CD4-positive, alpha-beta T cell treated with Interleukin-6 for 4 hours (primary cell): ENCODE measurements around the gene LRP8.

Source experiments
- DNase-seq: peaks from one replicate; pipeline ENCODE4 v3.0.0-alpha.2; 2020; ENCODE audit warnings: mixed read lengths

Gene LRP8

DNA sequence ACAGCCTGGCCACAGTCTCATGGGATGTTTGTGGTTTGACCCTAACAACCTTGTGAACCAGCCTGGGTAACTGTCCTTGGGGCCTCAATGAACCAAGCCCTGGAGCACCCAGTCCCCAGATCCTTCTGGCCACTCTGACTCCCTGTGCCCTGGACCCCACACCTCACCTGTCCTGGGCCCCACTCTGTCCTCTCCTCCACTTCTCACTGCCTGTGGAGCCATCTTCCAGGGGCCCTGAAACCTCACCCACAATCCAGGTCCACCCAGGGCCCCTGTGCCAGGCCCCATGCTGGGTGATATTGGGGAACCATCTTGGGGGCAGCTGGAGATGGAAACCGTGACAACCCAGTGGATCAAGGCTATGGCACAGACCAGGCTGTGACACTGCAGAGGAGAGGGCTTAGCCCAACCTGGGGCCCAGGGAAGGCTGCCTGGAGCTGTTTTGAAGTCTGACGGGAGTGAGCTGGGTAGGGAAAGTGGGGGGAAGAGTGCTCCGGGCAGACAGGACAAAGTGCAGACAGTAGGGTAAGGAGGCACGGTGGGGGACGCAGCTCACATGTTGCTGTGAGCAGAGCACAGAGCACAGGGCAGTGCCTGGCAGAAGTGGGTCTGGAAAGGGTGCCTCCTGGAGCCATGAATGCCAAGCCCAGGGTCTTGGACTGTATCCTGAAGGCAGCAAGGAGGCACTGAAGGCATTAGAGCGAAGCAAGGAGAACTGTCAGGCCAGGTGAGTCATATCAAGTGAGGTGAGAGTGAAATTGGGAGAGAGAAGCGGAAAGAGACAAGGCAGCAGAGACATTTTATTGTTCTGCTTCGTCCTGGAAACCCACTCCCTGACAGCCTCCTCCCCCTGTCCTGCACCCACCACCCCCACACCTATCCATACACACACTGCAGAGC lies 12.1 kb upstream of the LRP8 start:
- DNase-seq, result no peak

DNA sequence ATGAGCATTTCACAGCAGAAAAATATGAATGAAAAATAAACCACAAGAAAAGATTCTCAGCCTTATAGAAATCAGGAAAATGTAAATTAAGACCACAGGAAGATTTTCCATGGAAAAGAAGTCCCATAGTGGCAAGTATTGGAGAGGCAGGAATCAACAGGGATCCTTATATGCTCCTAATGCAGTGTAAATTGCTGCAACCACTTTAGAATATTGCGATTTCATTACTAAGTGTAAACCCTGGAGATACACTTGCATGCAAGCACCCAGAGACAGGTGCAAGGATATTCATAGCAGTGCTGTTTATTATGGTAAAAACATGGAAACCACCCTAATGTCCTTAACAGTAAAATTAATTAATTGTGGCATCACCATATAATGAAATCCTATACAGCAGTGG lies 10.6 kb upstream of the LRP8 start:
- DNase-seq, result no peak

DNA sequence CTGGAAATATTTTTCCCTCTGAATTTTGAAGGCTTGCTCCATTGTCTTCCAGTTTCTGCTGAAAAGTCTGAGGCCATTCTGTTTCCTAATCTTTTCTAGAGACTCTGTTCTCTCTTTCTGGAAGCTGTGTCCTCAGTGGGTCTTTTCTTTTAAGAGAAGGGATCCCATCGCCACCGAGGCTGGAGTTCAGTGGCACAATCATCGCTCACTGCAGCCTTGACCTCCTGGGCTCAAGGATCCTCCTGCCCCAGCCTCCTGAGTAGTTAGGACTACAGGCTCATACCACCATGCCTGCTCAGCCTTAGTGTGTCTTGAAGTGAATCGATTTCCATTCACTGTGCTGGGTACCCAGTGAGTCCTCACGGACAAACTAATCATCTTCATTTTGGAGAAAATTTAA lies 9.6 kb upstream of the LRP8 start:
- no peak for DNase-seq

DNA sequence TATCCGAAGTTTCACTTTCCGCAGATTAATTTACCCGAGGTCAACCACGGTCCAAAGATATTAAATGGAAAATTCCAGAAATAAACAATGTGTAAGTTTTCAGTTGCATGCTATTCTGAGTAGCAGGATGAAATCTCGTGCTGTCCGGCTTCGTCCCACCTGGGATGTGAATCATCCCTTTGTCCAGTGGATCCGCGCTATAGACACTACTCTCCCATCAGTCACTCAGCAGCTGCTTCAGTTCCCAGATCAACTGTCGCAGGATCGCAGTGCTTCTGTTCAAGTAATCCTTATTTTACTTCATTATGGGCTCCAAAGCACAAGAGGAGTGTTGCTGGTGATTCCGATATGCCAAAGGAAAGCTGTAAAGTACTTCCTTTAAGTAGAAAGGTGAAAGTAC lies 8.3 kb upstream of the LRP8 start:
- no peak for DNase-seq

DNA sequence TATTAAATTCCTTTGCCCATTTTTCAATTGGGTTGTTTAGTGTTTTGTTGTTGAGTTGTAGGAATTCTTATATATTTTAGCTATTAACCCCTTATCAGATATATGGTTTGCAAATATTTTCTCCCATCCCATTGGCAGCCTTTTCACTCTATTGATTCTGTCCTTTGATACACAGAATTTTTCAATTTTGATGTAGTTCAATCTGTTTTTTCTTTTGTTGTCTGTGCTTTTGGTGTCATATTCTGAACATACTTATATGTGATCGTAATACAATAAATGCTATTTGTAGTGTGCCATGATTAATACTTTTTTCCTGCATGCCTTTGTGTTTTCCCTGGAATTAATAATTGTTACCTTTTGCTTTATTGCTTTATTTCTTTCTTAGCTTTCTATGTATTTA lies 7.8 kb upstream of the LRP8 start:
- DNase-seq, result no peak

DNA sequence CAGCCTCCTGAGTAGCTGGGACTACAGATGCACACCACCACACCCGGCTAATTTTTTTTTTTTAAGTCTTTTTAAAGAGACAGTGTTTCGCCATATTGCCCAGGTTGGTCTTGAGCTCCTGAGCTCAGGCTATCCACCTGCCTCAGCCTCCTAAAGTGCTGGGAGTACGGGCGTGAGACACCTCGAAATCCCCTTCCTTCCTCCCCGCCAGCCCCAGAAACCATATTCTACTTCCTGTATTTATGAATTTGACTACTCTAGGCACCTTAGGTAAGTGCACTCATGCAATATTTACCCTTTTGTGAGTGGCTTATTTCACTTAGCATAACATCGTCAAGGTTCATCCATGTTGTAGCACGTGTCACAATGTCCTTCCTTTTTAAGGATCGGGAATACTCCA lies 6.9 kb upstream of the LRP8 start:
- DNase-seq, result no peak

DNA sequence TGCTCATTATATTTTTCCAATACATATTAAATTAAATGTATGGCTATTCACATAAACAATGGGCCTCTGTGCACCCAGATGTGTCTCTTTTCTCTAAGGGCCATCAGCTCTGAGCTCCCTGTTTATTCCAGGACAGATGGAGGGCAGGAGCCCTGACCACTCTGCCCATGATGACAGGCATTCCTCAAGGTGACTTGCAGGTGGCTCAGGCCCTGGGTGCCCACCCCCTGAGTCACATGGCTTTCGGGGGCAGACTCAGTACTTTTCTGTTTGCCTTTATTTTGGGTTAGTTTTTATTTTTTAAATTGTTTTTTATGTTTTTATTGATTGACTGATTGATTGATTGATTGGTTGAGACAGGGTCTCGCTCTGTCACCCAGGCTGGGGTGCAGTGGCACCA lies 6.4 kb upstream of the LRP8 start:
- DNase-seq, result no peak

DNA sequence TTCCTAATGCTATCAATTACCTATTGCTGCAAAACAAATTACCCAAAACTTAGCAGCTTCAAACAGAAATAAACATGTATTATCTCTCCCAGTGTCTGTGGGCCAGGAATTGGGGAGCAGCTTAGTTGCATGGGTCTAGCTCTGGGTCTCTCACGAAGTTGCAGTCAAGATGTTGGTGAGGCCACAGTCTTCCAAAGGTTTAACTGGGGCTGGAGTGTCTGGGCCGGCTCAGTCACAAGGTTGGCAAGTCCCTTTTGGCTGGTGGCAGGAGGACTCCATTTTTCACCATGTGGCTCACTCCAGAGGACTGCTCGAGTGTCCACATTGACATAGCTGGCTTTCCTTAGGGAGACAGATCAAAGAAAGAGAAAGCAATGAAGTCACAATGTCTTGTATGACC lies 5.0 kb upstream of the LRP8 start:
- no peak for DNase-seq

DNA sequence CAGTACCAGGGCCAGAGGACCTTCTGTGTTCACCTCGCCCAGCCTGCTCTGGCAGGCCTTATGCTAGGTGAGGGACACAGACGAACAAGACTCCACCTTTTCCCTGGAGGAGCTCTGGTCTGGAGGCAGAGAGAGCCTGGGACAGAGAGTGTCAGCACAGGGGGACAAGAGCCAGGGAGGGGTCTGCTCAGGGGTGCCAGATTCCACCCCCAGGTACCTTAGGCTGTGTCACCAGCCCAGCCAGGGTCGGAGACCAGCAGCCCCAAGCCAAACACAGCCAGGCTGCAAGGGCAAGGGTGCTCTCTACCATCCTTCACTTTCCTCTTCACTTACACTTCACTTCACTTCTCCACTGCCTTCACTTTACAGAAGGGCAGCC lies 4.3 kb upstream of the LRP8 start:
- no peak for DNase-seq

DNA sequence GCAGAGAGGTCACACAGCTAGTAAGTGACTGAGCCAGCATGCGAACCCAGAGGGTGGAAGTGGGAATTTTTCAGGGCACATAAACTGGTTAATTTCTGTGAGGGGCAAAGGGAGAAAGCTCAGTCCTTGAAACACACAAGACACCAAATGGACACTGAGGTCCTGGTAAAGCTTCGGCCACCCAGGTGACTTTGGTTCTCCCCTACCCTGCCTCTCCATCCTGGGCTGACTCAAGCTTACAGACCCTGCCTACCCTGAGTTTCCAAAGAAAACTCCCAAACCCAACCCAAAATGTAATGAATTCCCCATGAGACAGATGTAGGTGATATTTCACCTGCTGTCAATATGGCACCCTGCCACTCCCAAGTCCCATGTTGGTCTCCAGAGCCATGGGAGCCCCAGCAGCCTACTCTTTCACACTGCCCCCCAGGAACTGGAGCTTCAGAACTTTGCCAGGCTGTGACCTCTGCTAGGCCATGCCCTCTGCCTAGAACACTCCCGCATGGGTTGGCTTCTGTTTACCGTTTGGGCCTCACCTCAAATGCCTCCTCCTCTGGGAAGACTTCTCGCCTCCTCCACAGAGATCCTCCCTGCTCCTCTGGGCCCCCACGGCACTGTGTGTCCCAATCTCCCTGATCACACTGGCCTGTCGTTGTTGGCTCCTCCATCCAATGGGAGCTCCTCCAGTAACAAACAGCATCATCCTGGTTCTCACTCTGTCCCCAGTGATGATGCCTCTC lies 3.7 kb upstream of the LRP8 start:
- DNase-seq, result no peak

DNA sequence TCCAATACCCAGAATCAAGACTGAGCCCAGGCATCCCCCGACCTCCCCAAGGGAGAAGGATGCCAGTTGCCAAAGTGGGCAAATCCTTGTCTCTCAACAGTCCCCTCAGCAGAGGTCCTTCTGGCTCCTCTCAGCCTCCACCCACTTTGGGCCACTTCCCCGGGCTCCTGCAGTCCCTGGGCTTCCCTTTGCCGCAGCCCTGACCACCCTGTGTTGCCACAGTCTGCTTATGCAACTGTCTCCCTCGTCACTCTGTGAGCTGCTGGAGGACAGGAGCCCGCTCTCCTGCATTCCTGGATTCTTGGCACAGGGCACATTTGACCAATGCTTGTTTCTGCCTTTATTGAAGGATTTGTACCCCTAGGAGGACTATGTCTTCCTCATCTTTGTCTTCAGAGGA lies 2.9 kb upstream of the LRP8 start:
- no peak for DNase-seq

DNA sequence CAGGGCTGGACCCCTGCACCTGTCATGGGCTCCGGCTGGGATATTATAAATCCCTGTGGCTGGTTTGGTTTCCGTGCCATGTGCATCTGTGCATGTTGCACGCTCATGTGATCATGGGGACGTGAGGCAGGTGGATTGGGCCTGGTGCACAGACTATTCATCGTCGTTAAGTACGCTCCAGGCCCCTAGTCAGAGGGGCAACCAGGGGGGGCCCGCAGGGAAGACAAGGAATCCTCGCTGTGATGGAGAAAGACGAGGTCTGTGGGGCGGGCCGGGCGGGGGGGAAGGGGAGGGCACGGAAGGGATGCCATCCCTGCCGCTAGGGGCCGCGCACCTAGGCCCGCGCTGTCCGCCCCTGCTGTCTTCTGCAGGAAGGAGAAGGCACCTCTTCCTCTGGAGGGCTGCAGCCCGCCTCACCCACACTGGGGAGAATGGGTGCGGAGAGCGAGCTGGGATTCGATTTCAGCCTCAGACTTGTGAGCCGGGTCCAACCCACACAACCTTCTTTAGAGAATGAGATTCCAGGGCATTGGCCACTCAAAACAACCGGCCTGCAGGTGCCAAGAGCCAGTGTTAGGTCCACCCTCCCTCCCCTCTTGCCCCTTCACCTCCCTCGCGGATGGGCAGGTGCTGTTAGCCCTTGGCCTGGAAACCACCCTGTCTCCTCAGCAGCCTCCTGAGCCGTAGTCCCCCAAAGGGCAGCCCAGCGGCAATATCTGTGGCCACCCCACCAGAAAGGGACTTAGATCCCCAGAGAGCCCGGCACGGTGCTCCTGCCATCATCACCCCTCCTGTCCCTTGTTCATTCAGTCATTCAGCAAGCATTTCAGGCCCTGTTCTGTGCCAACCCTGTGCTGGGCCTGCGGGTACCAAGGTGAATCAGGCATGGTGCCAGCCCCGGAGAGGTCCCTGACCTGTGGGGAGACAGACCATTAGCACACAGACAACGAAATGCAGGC lies 950 bp upstream of the LRP8 start:
- DNase-seq, result peak; percentile 39

DNA sequence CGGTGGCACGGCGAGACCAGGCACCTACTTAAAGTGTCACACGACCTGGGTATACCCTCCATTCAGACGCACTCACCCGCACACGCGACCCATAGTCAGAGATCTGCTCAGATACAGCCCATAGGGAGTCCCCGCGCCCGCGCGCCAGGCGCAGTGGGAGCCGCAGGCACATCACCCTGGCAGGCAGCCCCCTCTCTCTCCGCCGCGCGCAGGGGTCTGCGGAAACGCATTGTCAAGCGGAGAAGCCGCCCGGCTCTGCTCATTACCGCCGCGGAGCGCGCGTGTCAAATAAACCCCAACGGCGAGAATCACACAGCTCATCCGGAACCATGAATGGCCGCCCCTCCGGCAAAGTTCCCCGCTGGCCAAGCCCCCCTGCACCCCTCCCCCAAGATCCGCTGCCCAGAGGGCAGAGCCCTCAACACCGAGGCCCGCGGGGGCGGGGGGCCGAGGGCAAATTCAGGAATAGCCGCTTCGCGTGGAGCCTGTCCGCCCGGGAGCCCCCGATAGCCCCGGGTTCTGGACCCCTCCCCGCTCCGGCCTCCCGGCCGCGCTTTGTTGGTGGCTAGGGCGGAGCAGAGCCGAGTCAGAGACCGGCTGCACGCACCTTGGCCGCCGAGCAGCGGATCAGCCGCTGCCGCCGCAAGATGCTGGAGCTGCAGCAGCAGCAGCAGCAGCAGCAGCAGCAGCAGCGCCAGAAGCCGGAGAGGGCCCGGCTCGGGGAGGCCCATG lies 522 bp downstream of the LRP8 start:
- peak; percentile 60 for DNase-seq

DNA sequence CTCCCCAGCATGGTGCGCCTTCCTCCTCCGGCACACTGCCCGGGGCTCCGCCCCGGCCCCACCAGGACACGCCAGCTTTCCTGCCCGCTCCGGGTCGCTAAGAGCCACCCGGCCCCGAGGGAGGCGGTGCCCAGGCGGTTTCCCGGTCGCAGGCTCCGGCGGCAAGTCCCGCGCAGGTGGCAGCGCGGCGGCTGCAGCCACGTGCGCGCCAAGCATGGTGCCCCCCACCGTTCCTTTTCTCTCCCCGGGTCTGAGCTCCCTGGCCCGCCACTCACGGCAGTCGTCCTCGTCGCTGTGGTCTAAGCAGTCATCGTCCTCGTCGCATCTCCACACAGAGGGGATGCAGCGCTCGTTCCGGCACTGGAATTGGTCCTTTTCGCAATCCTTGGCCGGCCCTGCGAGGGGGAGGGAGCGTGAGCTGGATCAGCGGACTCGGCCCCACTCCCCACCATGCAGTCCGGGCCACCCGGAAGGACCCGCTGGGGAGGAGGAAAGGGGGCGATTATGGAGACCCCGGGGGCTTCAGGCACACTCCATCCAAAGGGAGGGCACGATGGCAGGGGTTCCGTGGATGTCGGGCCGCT lies 1.2 kb downstream of the LRP8 start:
- no peak for DNase-seq

DNA sequence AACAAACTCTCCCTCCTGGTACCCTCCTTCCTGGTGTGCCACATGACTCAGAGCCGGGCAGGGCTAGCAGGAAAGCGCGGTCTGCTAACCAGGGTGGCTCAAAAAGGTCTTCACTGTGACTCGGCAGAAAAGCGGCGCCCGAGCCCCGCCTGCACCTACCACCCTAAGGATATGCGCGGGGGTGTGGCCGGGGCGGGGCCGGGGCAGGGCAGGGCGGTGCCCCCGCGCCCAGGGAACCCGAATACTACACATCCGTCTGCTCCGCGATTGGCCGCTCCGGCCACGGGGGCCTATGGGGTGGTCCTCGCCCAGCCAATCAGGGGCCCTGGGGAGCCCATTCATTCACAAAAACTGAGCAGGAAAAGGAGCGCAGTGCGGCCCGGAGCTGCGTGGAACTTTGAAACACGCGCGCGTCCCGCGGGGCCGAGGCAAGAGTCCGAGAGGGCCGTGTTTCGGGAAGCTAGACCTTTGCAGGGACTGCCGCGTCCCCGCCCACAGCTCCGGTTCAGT lies 1.7 kb downstream of the LRP8 start:
- DNase-seq, result peak; percentile 93

DNA sequence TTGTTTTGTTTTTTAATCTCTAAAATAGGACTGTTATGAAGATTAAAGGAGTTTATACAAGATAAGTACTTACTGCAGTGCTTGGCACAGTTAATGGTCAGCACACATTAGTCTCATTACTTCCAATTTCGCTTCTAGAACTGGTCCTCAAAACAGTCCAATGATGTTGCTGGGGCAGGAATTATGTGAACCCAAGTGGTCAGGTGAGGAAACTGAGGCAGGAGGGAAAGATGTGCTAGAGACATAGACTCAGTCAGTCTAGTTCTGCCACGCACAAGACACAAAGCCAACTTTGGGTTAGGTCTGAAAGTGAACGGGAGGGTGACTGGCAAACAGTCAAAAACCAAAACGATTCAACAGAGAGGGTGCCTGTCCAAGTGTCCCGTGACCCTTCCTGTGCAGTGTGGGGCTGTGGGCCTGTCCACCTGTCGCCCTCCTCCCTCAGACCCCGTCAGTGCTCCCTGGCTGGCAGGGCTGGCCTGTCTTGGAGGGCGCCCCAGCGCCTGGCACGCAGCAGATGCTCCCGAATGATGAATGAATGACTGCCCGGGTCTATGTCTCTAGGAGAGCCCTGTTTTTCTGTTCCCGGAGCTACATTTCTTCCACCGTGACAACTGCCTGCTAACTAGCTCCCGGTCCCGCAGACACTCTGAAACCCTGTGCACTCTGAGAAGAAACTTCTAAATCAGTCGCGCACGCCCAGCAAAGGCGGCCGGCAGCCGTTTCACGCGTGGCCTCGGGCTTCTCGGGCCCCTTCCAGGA lies 2.4 kb downstream of the LRP8 start:
- no peak for DNase-seq

DNA sequence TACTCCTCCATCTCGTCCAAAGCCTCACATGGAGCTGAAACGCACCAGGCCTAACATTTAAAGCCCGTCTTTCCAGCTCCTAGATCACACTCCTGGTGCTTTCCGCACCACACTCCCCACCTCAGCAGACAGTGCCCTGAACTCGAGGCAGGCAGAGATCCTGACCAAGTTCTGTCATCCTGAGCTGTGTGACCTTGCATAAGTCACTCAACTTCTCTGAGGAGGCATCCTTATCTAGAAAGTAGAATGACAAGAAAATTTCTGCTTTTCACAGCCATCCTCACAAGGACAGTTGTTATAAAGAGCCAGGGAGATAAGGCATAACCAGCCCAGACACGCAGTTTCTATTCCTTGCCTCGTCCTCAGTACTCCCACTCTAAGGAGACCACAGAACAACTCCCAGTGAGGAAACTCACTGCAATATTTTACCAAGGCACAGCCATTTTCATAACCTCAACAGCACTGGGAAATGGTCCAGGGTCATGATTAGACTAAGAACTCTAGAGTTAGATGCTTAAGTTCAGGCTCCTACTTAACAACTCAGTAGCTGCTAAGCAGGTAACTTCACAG lies 3.1 kb downstream of the LRP8 start:
- no peak for DNase-seq

DNA sequence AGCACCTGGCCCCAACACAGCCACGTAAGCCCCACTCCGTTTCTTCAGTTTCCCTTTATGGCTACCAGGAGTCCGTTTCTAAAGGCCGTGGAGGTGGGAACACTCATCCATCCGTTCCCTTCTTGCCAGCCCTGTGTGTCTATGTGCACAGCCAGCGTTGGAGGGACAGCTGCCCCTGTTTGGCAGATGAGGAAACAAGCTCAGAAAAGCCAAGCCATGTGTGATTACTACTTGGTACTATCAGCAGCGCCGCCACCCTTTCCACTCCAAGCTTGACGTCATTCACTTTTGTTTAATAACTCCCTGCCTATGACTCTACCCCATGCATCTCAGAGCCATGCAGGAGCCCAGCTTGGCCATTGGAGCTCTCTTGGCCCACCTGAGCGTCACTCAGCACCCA lies 3.5 kb downstream of the LRP8 start:
- no peak for DNase-seq

DNA sequence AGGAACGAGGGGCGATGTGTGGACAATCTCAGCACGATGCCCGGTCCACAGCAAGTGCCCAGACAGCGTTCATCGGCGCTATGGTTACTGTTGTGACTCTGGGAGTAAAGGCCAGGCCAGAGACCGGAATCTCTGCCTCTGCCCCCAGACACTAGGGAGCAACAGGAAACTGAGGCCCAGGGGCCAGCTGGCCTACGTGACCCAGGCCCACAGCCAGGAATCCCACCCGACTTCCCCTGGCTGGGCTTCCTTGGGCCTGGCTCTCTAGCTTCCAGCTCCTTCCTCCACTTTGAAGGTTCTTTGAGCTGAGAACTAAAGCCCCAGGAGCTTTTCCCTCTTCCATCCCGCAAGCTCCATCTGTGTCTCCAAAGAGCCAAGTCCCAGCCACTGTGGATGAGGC lies 4.6 kb downstream of the LRP8 start:
- DNase-seq, result no peak

DNA sequence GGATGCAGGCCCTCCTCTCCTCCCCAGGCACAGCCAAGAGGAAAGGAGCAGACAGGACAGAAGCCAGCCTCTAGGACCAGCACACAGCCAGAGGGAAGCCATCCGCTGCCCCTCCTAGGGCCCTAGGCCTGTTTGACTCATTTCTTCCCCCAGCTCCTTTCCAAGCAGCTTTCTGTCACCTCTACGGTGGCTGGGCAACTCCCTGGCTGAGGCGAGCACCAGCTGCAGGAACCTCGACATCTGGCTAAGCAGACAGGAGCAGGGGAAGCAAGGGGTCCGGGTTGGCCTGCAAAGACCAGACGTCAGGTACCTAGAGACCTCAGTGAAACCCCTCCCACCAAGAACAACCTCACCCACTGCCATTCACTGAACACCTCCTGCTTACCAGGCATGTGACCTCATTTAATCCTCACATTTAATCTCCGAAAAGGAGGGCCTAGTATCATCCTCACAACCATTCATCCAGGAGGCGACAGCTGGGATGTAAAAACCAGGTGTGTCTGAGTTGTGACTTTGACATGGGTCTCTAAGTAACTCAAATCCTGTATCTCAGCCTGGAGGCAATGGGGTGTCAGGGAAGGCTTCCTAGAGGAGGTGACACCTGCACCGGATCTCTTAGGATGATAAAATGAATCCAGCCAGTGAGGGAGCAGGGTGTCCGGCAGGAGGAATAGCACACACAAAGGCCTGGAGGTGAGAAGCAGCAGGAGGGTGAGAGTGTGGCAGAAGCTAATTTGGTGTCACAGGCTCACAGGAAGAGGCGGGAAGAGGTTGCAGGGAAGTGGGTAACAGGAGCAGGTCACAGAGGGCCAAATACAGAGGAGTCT lies 5.9 kb downstream of the LRP8 start:
- no peak for DNase-seq
